Tibial artery (tissue), 4 donors: ENCODE data around the gene PXT1.

ENCODE experiments used
- DNase-seq, 2 donors: peaks; one replicate each; pipeline ENCODE4 v3.0.0-alpha.2; 2019
- H3K27ac ChIP-seq, 2 donors: fragments of 200-600 bp; sonication (generic) in 1 of 2; 1 replicate in 1 of 2; 2 replicates in 1 of 2; pipeline ENCODE4 v1.5.1; 2018 to 2019; ENCODE audit warnings: mild to moderate bottlenecking in 1 of 2
- H3K27me3 ChIP-seq, 2 donors: fragments of 200-600 bp; sonication (generic) in 1 of 2; one replicate each; pipeline versions ENCODE4 v1.5.1 to v1.6.0; 2016 to 2019
- H3K36me3 ChIP-seq, 3 donors: fragments of 200-600 bp; sonication (generic) in 2 of 3; one replicate each; pipeline ENCODE4 v1.5.1; 2016 to 2019; ENCODE audit warnings: mild to moderate bottlenecking in 2 of 3
- H3K4me1 ChIP-seq, 4 donors: fragments of 200-600 bp; sonication (generic) in 2 of 4; 1 replicate in 3 of 4; 2 replicates in 1 of 4; pipeline ENCODE4 v1.5.1; 2016 to 2019
- H3K4me3 ChIP-seq, 2 donors: fragments of 200-600 bp; sonication (generic) in 1 of 2; 1 replicate in 1 of 2; 2 replicates in 1 of 2; pipeline ENCODE4 v1.5.1; 2018 to 2019; ENCODE audit warnings: mild to moderate bottlenecking in 2 of 2
- H3K9me3 ChIP-seq, 3 donors: fragments of 200-600 bp; sonication (generic) in 1 of 3; one replicate each; pipeline ENCODE4 v1.5.1; 2016 to 2019
- intact Hi-C: fragments of 100-400 bp; cut with DNase I; formaldehyde crosslinking; loops from one replicate; pipeline ENCODE4 v1.15.0; 2023; ENCODE audit warnings: low total_unique reads
- TF ChIP-seq, protein P1 (sequence below), 2 experiments: fragments of 200-600 bp in 1 of 2; fragments of 450-650 bp in 1 of 2; IDR thresholded peaks; one replicate each; pipeline ENCODE4 v1.5.1; 2017 to 2019; ENCODE audit warnings: antibody characterized with exemption in 2 of 2, mild to moderate bottlenecking in 1 of 2, moderate library complexity in 1 of 2

PXT1 gene

DNA sequence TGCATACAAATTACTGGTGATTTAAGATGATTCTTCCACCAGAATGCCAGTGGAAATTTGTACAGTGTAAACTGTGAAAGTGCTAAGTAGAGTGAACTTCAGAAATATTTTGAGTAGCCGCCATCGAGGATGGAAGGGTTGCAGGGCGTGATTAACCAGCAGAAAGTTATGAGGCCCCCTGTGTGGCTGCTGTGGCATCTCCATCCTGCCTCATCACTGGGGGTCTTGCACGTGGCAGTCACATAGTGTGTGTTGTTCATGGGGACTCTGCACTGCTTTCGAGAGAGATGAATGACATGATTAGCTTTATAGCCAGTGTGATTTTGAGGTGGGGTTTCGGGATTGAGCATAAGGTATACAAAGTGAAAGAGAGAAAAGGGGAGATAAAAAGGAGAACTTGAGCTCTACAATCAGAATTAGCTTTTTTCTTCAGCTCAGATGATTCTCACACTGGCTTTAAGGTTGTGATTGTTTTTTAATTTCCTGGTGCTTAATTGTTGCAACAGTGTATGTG lies 26.6 kb upstream of the PXT1 start:
- no peak overlapping the region for H3K4me3 ChIP-seq
- H3K9me3 ChIP-seq: no peaks in the 10 kb centered on the region
- no peak for DNase-seq
- peaks cover 0 to 4% (median 0%) of the 10 kb centered on the region in 4 donors for H3K4me1 ChIP-seq
- peaks cover 6 to 39% (median 29%) of the 10 kb centered on the region in 3 donors for H3K36me3 ChIP-seq
- H3K27ac ChIP-seq: no peak overlapping the region
- TF ChIP-seq, protein P1, sequence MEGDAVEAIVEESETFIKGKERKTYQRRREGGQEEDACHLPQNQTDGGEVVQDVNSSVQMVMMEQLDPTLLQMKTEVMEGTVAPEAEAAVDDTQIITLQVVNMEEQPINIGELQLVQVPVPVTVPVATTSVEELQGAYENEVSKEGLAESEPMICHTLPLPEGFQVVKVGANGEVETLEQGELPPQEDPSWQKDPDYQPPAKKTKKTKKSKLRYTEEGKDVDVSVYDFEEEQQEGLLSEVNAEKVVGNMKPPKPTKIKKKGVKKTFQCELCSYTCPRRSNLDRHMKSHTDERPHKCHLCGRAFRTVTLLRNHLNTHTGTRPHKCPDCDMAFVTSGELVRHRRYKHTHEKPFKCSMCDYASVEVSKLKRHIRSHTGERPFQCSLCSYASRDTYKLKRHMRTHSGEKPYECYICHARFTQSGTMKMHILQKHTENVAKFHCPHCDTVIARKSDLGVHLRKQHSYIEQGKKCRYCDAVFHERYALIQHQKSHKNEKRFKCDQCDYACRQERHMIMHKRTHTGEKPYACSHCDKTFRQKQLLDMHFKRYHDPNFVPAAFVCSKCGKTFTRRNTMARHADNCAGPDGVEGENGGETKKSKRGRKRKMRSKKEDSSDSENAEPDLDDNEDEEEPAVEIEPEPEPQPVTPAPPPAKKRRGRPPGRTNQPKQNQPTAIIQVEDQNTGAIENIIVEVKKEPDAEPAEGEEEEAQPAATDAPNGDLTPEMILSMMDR (IDR thresholded peaks at IDR 0.05): no peak
- H3K27me3 ChIP-seq: no peaks in the 10 kb centered on the region
- intact Hi-C loops: no loop called here

DNA sequence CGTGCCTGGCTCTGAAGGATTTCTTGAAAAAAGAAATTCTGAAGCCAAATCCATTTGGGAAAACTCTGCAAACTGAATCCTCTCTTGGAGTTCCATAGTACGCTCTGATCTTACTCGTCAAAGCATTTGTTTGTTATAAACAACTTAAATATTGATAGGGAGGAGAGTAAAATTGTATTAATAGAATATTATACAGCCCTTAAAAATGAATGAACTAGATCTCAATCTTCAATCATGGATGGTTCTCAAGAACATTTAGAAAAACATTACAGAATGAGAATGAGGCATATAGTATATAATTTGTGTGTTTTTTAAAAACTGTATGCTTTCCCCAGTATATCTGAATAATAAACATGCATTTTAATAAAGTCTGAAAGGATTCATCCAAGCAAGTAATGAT lies 25.0 kb upstream of the PXT1 start:
- intact Hi-C loops: no loop called here
- H3K4me1 ChIP-seq: peaks cover 0 to 7% (median 0%) of the 10 kb centered on the region in 4 donors
- DNase-seq: no peak

DNA sequence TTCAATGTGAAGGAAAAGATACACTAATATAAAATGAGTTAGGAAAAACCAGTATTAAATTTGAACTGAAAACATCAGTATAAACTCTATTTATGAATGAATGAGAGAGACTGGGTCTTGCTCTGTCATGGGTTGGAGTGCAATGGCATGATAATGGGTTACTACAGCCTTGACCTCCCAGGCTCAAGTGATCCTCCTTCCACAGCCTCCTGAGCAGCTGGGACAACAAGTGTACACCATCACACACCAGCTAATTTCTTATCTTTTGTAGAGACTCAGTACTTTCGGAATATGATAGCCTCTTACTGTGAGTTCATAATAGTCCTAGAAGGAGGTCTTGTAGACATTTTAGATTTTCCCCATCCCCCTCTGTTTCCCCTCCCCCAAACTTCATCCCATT lies 21.6 kb upstream of the PXT1 start:
- DNase-seq: no peak
- H3K27me3 ChIP-seq: no peaks in the 10 kb centered on the region
- intact Hi-C loops: no loop called here

More for the DNA sequence above, 25.0 kb upstream of the PXT1 start:
- H3K9me3 ChIP-seq: no peaks in the 10 kb centered on the region
- no peaks in the 10 kb centered on the region for H3K27me3 ChIP-seq
- no peak overlapping the region for H3K4me3 ChIP-seq
- peaks cover 6 to 27% (median 21%) of the 10 kb centered on the region in 3 donors for H3K36me3 ChIP-seq
- TF ChIP-seq, protein P1 (IDR thresholded peaks at IDR 0.05): no peak
- no peak overlapping the region for H3K27ac ChIP-seq

DNA sequence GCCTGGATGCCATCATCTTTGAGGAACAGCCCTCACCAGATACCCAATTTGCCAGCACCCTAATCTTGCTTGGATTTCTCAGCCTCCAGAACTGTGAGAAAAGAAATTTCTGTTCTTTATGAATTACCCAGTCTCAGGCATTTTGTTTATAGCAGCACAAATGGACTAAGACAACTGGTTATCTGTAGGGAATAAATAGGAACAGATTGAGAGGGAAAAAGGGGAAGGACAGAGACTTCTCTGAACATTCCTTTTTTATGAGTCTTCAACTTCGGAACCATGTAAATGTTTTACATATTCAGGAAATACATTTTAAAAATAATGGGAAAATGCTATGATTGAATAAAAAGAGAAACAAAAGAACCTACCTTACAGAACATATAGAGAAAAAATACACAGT lies 21.0 kb upstream of the PXT1 start:
- H3K4me1 ChIP-seq: peaks cover 0 to 7% (median 0%) of the 10 kb centered on the region in 4 donors
- TF ChIP-seq, protein P1 (IDR thresholded peaks at IDR 0.05): no peak
- DNase-seq: no peak
- H3K9me3 ChIP-seq: no peaks in the 10 kb centered on the region
- H3K27me3 ChIP-seq: no peaks in the 10 kb centered on the region
- H3K4me3 ChIP-seq: no peak overlapping the region
- H3K27ac ChIP-seq: no peak overlapping the region
- H3K36me3 ChIP-seq: no peaks in the 10 kb centered on the region
- intact Hi-C loops: no loop called here

More for the DNA sequence above, 21.6 kb upstream of the PXT1 start:
- TF ChIP-seq, protein P1 (IDR thresholded peaks at IDR 0.05): no peak
- Histone ChIP-seq H3K27ac (no peak overlapping the region), H3K9me3 (no peaks in the 10 kb centered on the region), H3K4me3 (no peak overlapping the region), H3K4me1 (peaks cover 0 to 7% (median 0%) of the 10 kb centered on the region in 4 donors), H3K36me3 (no peaks in the 10 kb centered on the region)

DNA sequence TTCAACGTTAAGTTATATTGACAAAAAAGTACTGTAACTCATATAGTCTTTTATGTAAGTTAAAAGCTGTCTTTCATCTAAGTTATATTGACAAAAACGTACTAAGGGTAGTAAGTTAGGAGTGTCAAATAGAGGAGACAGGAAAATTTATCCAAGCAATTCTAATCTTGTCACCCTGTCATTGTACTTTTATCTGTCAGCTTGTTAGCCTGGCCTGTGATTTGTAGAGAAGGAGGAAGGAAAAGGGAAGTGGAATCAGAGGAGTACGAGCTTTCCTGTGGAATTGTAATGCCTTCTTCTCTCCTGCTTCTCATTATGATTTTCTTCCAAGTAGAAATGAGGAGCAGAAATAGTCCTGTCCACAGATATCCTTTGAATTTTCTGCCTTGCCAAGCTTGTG lies 19.0 kb upstream of the PXT1 start:
- no peak for DNase-seq
- H3K9me3 ChIP-seq: no peaks in the 10 kb centered on the region
- H3K4me1 ChIP-seq: peaks cover 0 to 7% (median 0%) of the 10 kb centered on the region in 4 donors
- intact Hi-C loops: no loop called here
- H3K27me3 ChIP-seq: no peaks in the 10 kb centered on the region
- peaks cover 0 to 2% (median 0%) of the 10 kb centered on the region in 3 donors for H3K36me3 ChIP-seq
- H3K27ac ChIP-seq: no peak overlapping the region
- no peak overlapping the region for H3K4me3 ChIP-seq
- TF ChIP-seq, protein P1 (IDR thresholded peaks at IDR 0.05): no peak

DNA sequence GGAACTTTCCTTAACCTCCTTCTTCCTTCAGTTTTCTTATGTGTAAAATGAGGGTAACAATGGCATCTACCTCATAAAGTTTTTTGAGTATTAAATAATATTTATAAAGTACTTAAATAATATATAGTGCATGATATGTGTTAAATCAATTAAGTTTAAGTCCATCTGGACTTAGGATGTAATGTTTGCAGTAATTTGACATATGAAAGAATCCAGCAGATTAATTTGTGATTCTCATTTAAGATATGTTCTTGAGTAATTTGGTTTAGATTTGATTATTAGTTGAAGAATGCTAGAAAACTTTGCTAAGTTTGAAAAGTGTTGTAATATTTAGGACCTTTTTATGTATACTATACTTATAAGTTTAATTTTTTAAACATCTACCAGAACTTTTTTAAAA lies 18.3 kb upstream of the PXT1 start:
- Histone ChIP-seq H3K9me3 (no peaks in the 10 kb centered on the region), H3K27me3 (no peaks in the 10 kb centered on the region), H3K27ac (no peak overlapping the region), H3K4me1 (peaks cover 0 to 7% (median 1%) of the 10 kb centered on the region in 4 donors), H3K36me3 (peaks cover 0 to 4% (median 0%) of the 10 kb centered on the region in 3 donors), H3K4me3 (no peak overlapping the region)
- intact Hi-C loops: no loop called here
- TF ChIP-seq, protein P1 (IDR thresholded peaks at IDR 0.05): no peak
- no peak for DNase-seq
